Articular chondrocyte of knee joint (primary cell): ENCODE data around the gene APBB1. TPM values are rescaled to one million over a fixed set of nuclear protein-coding genes. Genes with fewer than 3 reads are reported as not detected.

Experiments used
- total RNA-seq: library from RNA; depleted of rRNA; stranded (reverse); fragments of >200 nt; gene quantifications from 2 replicates; pipeline ENCODE4 v1.2.3, GENCODE V29; 2012

The APBB1 gene
- 32.1 and 37.8 TPM in 2 replicates for total RNA-seq

DNA sequence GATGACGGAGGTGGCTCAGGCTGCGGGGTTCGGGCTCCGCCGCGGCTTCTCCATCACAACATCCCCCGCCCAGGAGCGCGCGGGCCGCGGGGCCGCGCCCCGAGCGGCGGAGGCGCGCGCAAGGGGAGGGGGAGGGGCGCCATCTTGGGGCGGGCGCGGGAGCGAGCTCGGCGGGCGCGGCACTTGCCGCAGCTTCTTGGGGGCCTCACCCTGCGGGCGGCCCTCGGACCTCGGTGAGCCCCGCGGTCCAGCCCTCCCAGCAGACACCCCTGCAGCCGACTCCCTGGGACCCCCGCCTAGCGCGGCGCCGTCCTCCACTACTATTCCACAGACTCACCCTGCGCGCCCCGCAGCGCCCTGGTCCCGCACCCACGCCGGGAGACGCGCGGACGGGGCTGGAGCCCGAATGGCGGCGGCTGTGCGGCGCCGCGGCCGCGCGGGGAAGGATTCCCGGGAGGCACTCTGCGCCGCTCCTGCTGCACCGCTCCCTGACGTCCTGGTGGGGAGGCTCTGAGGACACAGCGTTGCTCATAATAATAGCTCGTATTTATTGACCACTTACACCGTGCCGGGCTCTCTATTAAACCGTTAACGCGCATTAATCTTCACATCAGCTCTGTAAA lies at the start of gene APBB1:
Gene APBB1 (minus strand): TSS at position 86 of the 623 bp plus-strand sequence. CDS start 7,747 bp downstream, outside the sequence.

DNA sequence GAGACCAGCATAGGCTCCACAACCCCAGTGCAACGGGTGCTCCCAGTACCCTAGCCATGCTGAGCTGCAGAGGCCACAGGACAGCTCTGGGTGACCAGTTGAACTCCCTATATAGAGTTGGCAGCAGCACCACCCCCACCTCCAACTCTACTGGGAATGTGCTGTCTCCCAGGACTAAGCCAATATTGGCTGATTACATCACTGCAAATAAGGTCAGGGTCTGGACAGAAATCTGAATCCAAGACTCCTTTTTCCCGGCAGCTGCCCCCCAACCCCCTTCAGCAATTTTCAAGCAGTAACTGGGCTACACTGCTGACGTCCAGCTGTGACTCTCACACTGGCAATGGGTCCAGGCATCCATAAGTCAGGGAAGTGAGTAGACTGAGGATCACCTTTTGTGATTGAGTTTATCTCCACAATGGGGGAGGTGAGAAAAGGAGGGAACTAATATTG lies 22.0 kb upstream of the APBB1 start, which contains the start of gene HPX:
Gene HPX (minus strand): TSS at position 82 of the 453 bp plus-strand sequence. CDS start 24 bp downstream, at position 58.

DNA sequence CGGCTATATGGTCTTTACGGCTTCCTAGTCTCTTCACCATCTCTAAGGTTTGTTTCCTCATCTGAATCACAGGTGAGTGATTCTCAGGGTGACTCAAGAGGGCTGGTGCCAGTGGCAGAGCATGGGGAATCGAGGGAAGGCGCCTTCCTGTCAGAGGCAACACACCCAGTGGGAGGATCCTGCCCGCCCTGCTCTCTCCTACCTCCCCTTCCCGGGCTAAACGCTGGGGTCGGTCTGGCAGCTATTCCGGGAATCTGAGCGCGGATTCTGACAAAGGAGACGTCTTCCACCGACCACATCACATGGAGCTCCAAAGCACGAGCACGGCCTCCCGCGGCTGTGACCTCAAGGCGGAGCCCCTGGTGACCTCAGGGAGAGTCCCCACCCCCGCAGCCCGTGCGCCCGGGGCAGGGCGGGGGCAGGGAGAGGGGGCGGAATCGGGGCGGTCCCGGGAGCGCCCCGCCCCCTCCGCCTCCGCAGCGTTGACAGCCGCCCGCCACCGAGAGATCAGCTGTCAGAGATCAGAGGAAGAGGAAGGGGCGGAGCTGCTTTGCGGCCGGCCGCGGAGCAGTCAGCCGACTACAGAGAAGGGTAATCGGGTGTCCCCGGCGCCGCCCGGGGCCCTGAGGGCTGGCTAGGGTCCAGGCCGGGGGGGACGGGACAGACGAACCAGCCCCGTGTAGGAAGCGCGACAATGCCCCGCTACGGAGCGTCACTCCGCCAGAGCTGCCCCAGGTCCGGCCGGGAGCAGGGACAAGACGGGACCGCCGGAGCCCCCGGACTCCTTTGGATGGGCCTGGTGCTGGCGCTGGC lies 28.8 kb downstream of the APBB1 start, which contains the start of gene SMPD1:
Gene SMPD1 (plus strand): TSS at position 570 of the 813 bp plus-strand sequence. CDS start 125 bp downstream, at position 695.

Other genes starting within 250 kb of the APBB1 start
- not detected in 2 replicates for gene OR52B2, start 248.8 kb downstream of the APBB1 start, total RNA-seq
- gene OR52W1, start 219.9 kb downstream of the APBB1 start, total RNA-seq = not detected in 2 replicates
- not detected in 2 replicates for gene C11orf42, start 213.5 kb downstream of the APBB1 start, total RNA-seq
- 11.8 TPM in 2 replicates for gene FHIP1B, start 184.5 kb downstream of the APBB1 start, total RNA-seq
- 0.13 TPM in 1 of 2 replicates, not detected in the other for gene CNGA4, start 180.0 kb downstream of the APBB1 start, total RNA-seq
- gene CCKBR, start 159.3 kb downstream of the APBB1 start, total RNA-seq = not detected in 2 replicates
- 219 and 224 TPM in 2 replicates for gene CAVIN3, start 98.6 kb downstream of the APBB1 start, total RNA-seq
- 49.9 and 60.9 TPM in 2 replicates for gene SMPD1, start 28.6 kb downstream of the APBB1 start, total RNA-seq
- 0.65 and 2.2 TPM in 2 replicates for gene HPX, start 21.9 kb upstream of the APBB1 start, total RNA-seq
- gene TRIM3, start 54.8 kb upstream of the APBB1 start, total RNA-seq = 13.3 and 13.5 TPM in 2 replicates
- gene ARFIP2, start 62.2 kb upstream of the APBB1 start, total RNA-seq = 47.9 and 59.8 TPM in 2 replicates
- 37.9 and 46.8 TPM in 2 replicates for gene TIMM10B, start 62.4 kb upstream of the APBB1 start, total RNA-seq
- 7.9 and 9.3 TPM in 2 replicates for gene DNHD1, start 78.2 kb upstream of the APBB1 start, total RNA-seq
- gene RRP8, start 184.5 kb upstream of the APBB1 start, total RNA-seq = 9.8 and 11.2 TPM in 2 replicates
- gene ILK, start 184.7 kb upstream of the APBB1 start, total RNA-seq = 126 and 130 TPM in 2 replicates
- gene TAF10, start 193.1 kb upstream of the APBB1 start, total RNA-seq = 24.1 and 38.9 TPM in 2 replicates
- 68.5 and 100 TPM in 2 replicates for gene TPP1, start 200.3 kb upstream of the APBB1 start, total RNA-seq
- gene DCHS1, start 236.7 kb upstream of the APBB1 start, total RNA-seq = 13.7 and 17.4 TPM in 2 replicates